B cell (primary cell): ENCODE measurements around the gene ZMIZ1. TPM values are rescaled to one million over a fixed set of nuclear protein-coding genes. Genes with fewer than 3 reads are reported as not detected.

Experiments
- ATAC-seq: fragments of 200-7000 bp; cut with Tn5 transposase; one replicate; pipeline ENCODE4 v1.10.0; 2021; ENCODE audit warnings: low read depth, mild to moderate bottlenecking, moderate number of reproducible peaks, moderate library complexity
- CTCF ChIA-PET: fragments of 350-600 bp; sonication (Branson Sonifier 250); formaldehyde crosslinking; loops from one replicate; lab custom pipeline; 2021; ENCODE audit warnings: antibody characterized with exemption, inconsistent platforms; lab: Charles Lee
- POLR2A ChIA-PET: fragments of 350-600 bp; sonication (Branson Sonifier 250); formaldehyde crosslinking; loops from one replicate; lab custom pipeline; 2021; ENCODE audit warnings: antibody characterized with exemption; lab: Charles Lee
- DNase-seq: peaks from one replicate; pipeline ENCODE4 v3.0.0; 2013
- H2AFZ ChIP-seq: 2 replicates; pipeline ENCODE4 v1.6.1; 2012; ENCODE audit warnings: mild to moderate bottlenecking, low read depth, low read length; ENCODE audit not compliant: insufficient read depth, poor library complexity, severe bottlenecking
- H3K27ac ChIP-seq, 2 donors: 1 replicate in 1 of 2; 2 replicates in 1 of 2; pipeline ENCODE4 v1.5.1; 2012 to 2013; ENCODE audit warnings: low read length in 2 of 2, mild to moderate bottlenecking in 2 of 2, moderate library complexity in 1 of 2
- H3K27me3 ChIP-seq, 4 experiments: fragments of 200-600 bp in 1 of 4; sonication (generic) in 1 of 4; replicated peaks in 1 of 4; 1 replicate in 2 of 4; 2 replicates in 2 of 4; pipeline versions ENCODE4 v1.6.1 to v1.7.0; 2013 to 2016; ENCODE audit warnings: low read length in 3 of 4, mild to moderate bottlenecking in 2 of 4, mixed read lengths in 1 of 4, moderate library complexity in 1 of 4; ENCODE audit not compliant: insufficient read depth in 4 of 4, control insufficient read depth in 3 of 4; ENCODE audit errors: control extremely low read depth in 1 of 4
- H3K36me3 ChIP-seq, 2 experiments: replicated peaks in 1 of 2; 1 replicate in 1 of 2; 2 replicates in 1 of 2; pipeline versions ENCODE4 v1.6.1 to v1.7.1; 2013; ENCODE audit warnings: low read length in 1 of 2; ENCODE audit not compliant: insufficient read depth in 2 of 2, control insufficient read depth in 1 of 2; ENCODE audit errors: control extremely low read depth in 1 of 2, extremely low read depth in 1 of 2
- H3K4me1 ChIP-seq, 2 donors: fragments of 200-600 bp in 1 of 2; sonication (generic) in 1 of 2; 1 replicate in 1 of 2; 2 replicates in 1 of 2; pipeline versions ENCODE4 v1.5.1 to v1.6.1; 2013 to 2017; ENCODE audit warnings: low read length in 2 of 2; ENCODE audit not compliant: control insufficient read depth in 2 of 2, insufficient read depth in 2 of 2
- H3K4me2 ChIP-seq: replicated peaks from 2 replicates; pipeline ENCODE3; 2012; ENCODE audit warnings: mild to moderate bottlenecking, low read depth, low read length; ENCODE audit not compliant: poor library complexity, severe bottlenecking
- H3K4me3 ChIP-seq, 5 experiments: fragments of 200-600 bp in 1 of 5; sonication (generic) in 1 of 5; 1 replicate in 3 of 5; 2 replicates in 2 of 5; pipeline versions ENCODE4 v1.5.1 to v1.7.0; 2011 to 2016; ENCODE audit warnings: low read length in 4 of 5, mild to moderate bottlenecking in 4 of 5, low read depth in 2 of 5, control low read depth in 1 of 5, moderate library complexity in 1 of 5; ENCODE audit not compliant: insufficient read depth in 1 of 5; ENCODE audit errors: control extremely low read depth in 1 of 5, extremely low read depth in 1 of 5
- H3K79me2 ChIP-seq: fragments of 200-600 bp; sonication (generic); one replicate; pipeline ENCODE4 v1.6.0; 2016; ENCODE audit warnings: low read length; ENCODE audit not compliant: control insufficient read depth, insufficient read depth
- H3K9ac ChIP-seq: fragments of 200-600 bp; sonication (generic); 2 replicates; pipeline ENCODE4 v1.6.1; 2017; ENCODE audit warnings: mild to moderate bottlenecking, low read length, moderate library complexity
- H3K9me3 ChIP-seq, 3 donors: one replicate each; pipeline versions ENCODE4 v1.6.1 to v1.7.1; 2013; ENCODE audit warnings: low read length in 2 of 3; ENCODE audit not compliant: control insufficient read depth in 2 of 3, insufficient read depth in 1 of 3; ENCODE audit errors: control extremely low read depth in 1 of 3
- H4K20me1 ChIP-seq: 2 replicates; pipeline ENCODE4 v1.6.0; 2012; ENCODE audit warnings: mild to moderate bottlenecking, low read length; ENCODE audit not compliant: insufficient read depth, control insufficient read depth, poor library complexity, severe bottlenecking
- H3K27ac Mint-ChIP-seq: one replicate; pipeline ENCODE4 v1.8.0; 2021; ENCODE audit warnings: mixed read lengths
- H3K27me3 Mint-ChIP-seq: one replicate; pipeline ENCODE4 v1.8.0; 2021; ENCODE audit warnings: mixed read lengths
- H3K4me1 Mint-ChIP-seq: one replicate; pipeline ENCODE4 v1.8.0; 2021; ENCODE audit warnings: mixed read lengths
- H3K4me3 Mint-ChIP-seq: one replicate; pipeline ENCODE4 v1.8.0; 2021; ENCODE audit warnings: mixed read lengths
- H3K9me3 Mint-ChIP-seq: one replicate; pipeline ENCODE4 v1.8.0; 2022; ENCODE audit warnings: mixed read lengths; ENCODE audit not compliant: insufficient read depth
- CTCF ChIP-seq: fragments of 200-600 bp; IDR thresholded peaks from one replicate; pipeline ENCODE4 v1.8.0; 2022; ENCODE audit warnings: antibody characterized with exemption, mild to moderate bottlenecking
- EZH2 ChIP-seq: IDR thresholded peaks from 2 replicates; pipeline ENCODE4 v1.6.1; 2012; ENCODE audit warnings: borderline replicate concordance, low read depth, mild to moderate bottlenecking, moderate library complexity, low read length; ENCODE audit not compliant: insufficient read depth, poor library complexity, severe bottlenecking
- WGBS: methylation state at CpG from one replicate; pipeline ENCODE4 v1.1.5; 2013; ENCODE audit warnings: missing lambda C conversion rate; ENCODE audit not compliant: insufficient coverage; 5-methylcytosine and 5-hydroxymethylcytosine counted together
- intact Hi-C: fragments of 100-400 bp; cut with micrococcal nuclease; formaldehyde crosslinking; loops from one replicate; pipeline ENCODE4 v1.10.0; 2022
- polyA plus RNA-seq: library from polyadenylated mRNA; depleted of rRNA; stranded (reverse); fragments of >200 nt; gene quantifications from 2 replicates; pipeline ENCODE4 v1.2.3, GENCODE V29; 2012
- total RNA-seq, 2 donors: library from RNA; stranded (reverse); fragments of 120-200 nt in 1 of 2; gene quantifications; 1 replicate in 1 of 2; 2 replicates in 1 of 2; pipeline versions ENCODE4 v1.2.3 to v1.2.4, GENCODE V29; 2013 to 2022

ZMIZ1 gene
- total and polyA plus RNA-seq, 2 donors (not counting 1 experiment from before 2014, with no cell fraction given) = 14.3 to 64.9 TPM

GRCh38 chr10:79324032-79324695, 255.4 kb downstream of the ZMIZ1 start:
- intact Hi-C loops = no loop called here

More at GRCh38 chr10:79324032-79324695, 255.4 kb downstream of the ZMIZ1 start:
- Histone ChIP-seq H3K4me3 (no peak overlapping the region), H3K9me3 (peaks cover 0 to 4% (median 0%) of the 10 kb centered on the region in 3 donors), H3K79me2 (no peaks in the 10 kb centered on the region), H3K4me2 (no peak overlapping the region), H3K36me3 (no peaks in the 10 kb centered on the region), H4K20me1 (no peaks in the 10 kb centered on the region), H3K4me1 (peaks cover 15 to 22% of the 10 kb centered on the region in 2 donors), H2AFZ (no peak overlapping the region), H3K27me3 (no peaks in the 10 kb centered on the region), H3K27ac (no peak overlapping the region), H3K9ac (no peak overlapping the region)
- Mint-ChIP-seq H3K9me3 (no peaks in the 10 kb centered on the region), H3K27ac (no peak overlapping the region), H3K4me1 (peaks cover 23% of the 10 kb centered on the region), H3K4me3 (no peak overlapping the region), H3K27me3 (no peaks in the 10 kb centered on the region)
- CTCF ChIA-PET = interaction anchor here (1.0 to 1.2 kb wide), 2 partner anchors 7 to 50 kb away, joined by 3 to 4 read pairs; no protein-coding TSS in a partner anchor
- DNase-seq (no peak), ATAC-seq (peak; percentile 26)
- POLR2A ChIA-PET = no interaction called here
- WGBS = 48% methylated on average over 5 of the region's 10 CpGs
- TF ChIP-seq EZH2 (no peak), CTCF (no peak)
